Activated T-helper 9 cell treated with anti-CD3 and anti-CD28 coated beads, Interleukin-2, amount 50 U/mL, for 16 hours (primary cell): ENCODE measurements around the gene SEMA4G.
A peak's percentile ranks its signal among the peaks of the same experiment; 100 is the strongest.
"Not testable (repeated sequence)": the region's sequence is repeated elsewhere in the genome, so short reads cannot be mapped to it uniquely, and the experiment has no call there.

Experiments used
- DNase-seq: peaks from one replicate; pipeline ENCODE4 v3.0.0-alpha.2; 2020; ENCODE audit warnings: low read depth

Gene SEMA4G

GRCh38 chr10:100970914-100971811 is 1.9 kb downstream of the SEMA4G start:
- DNase-seq = no peak

- DNase-seq = no peak
Observed at GRCh38 chr10:100972115-100972903, 3.0 kb downstream of the SEMA4G start.

- no peak for DNase-seq
Observed at GRCh38 chr10:100972904-100973535, 3.7 kb downstream of the SEMA4G start.

GRCh38 chr10:100975397-100975796 is 6.1 kb downstream of the SEMA4G start:
- not testable (repeated sequence) for DNase-seq

GRCh38 chr10:100976906-100977305 is 7.6 kb downstream of the SEMA4G start:
- no peak for DNase-seq

- DNase-seq = no peak
Observed at GRCh38 chr10:100977436-100977835, 8.1 kb downstream of the SEMA4G start.

GRCh38 chr10:100978121-100978900 is 9.0 kb downstream of the SEMA4G start:
- DNase-seq = no peak

GRCh38 chr10:100978901-100979195 is 9.5 kb downstream of the SEMA4G start:
- DNase-seq = no peak

GRCh38 chr10:100979791-100980272 is 10.5 kb downstream of the SEMA4G start:
- no peak for DNase-seq

GRCh38 chr10:100980311-100980710 is 11.0 kb downstream of the SEMA4G start:
- no peak for DNase-seq

- no peak for DNase-seq
Observed at GRCh38 chr10:100980711-100981110, 11.4 kb downstream of the SEMA4G start.

GRCh38 chr10:100981178-100981772 is 12.0 kb downstream of the SEMA4G start:
- DNase-seq = no peak

- DNase-seq = no peak
Observed at GRCh38 chr10:100982916-100983830, 13.9 kb downstream of the SEMA4G start.

- no peak for DNase-seq
Observed at GRCh38 chr10:100983868-100984671, 14.8 kb downstream of the SEMA4G start.

GRCh38 chr10:100984672-100985177 is 15.4 kb downstream of the SEMA4G start:
- no peak for DNase-seq

- no peak for DNase-seq
Observed at GRCh38 chr10:100985336-100985735, 16.0 kb downstream of the SEMA4G start.

GRCh38 chr10:100986623-100986951 is 17.3 kb downstream of the SEMA4G start:
- DNase-seq = no peak

GRCh38 chr10:100986952-100987684 is 17.8 kb downstream of the SEMA4G start, which contains the start of the genes MRPL43 and TWNK:
Gene MRPL43, minus strand, starts transcription at chr10:100987497. Its CDS starts 54 bp downstream, at chr10:100987443.
Gene TWNK, plus strand, starts transcription at chr10:100987543. Its CDS starts 668 bp downstream, at chr10:100988211.
- DNase-seq = peak; percentile 79

GRCh38 chr10:100987685-100988049 is 18.4 kb downstream of the SEMA4G start:
- no peak for DNase-seq
